OCI-LY1 (cell line): ENCODE measurements around the gene ARHGAP20.

Experiments
- H2AFZ ChIP-seq: fragments of 200-600 bp; sonication (generic), shearing (Covaris generic); 2 replicates; pipeline ENCODE4 v1.6.0; 2014; ENCODE audit warnings: antibody characterized with exemption, mild to moderate bottlenecking, low read length
- H3F3A ChIP-seq: fragments of 200-600 bp; sonication (generic), shearing (Covaris generic); 2 replicates; pipeline ENCODE4 v1.6.0; 2014; ENCODE audit warnings: mild to moderate bottlenecking, antibody characterized with exemption, low read length, moderate library complexity; ENCODE audit not compliant: insufficient read depth
- H3K27ac ChIP-seq: fragments of 200-600 bp; sonication (generic); 2 replicates; pipeline ENCODE4 v1.5.1; 2014; ENCODE audit warnings: low read length, mixed run types, mild to moderate bottlenecking, low read depth; ENCODE audit not compliant: poor library complexity, severe bottlenecking
- H3K27me3 ChIP-seq: fragments of 200-600 bp; sonication (generic); 2 replicates; pipeline ENCODE4 v1.6.0; 2014; ENCODE audit warnings: antibody characterized with exemption, mild to moderate bottlenecking, low read length, moderate library complexity; ENCODE audit not compliant: insufficient read depth
- H3K36me3 ChIP-seq: fragments of 200-600 bp; sonication (generic); 2 replicates; pipeline ENCODE4 v1.6.1; 2014; ENCODE audit warnings: mild to moderate bottlenecking, antibody characterized with exemption, low read length, moderate library complexity, mixed read lengths; ENCODE audit not compliant: insufficient read depth
- H3K4me1 ChIP-seq: fragments of 200-600 bp; sonication (generic); 2 replicates; pipeline ENCODE4 v1.5.1; 2014; ENCODE audit warnings: mild to moderate bottlenecking, low read length, moderate library complexity; ENCODE audit not compliant: insufficient read depth, severe bottlenecking
- H3K4me2 ChIP-seq: fragments of 200-600 bp; sonication (generic), shearing (Covaris generic); 2 replicates; pipeline ENCODE4 v1.6.1; 2014; ENCODE audit warnings: low read length
- H3K4me3 ChIP-seq: fragments of 200-600 bp; sonication (generic); 2 replicates; pipeline ENCODE4 v1.5.1; 2014; ENCODE audit warnings: low read length, low read depth, mild to moderate bottlenecking, mixed read lengths; ENCODE audit not compliant: poor library complexity, severe bottlenecking
- H3K79me2 ChIP-seq: fragments of 200-600 bp; shearing (Covaris generic); 2 replicates; pipeline ENCODE4 v1.6.1; 2016; ENCODE audit warnings: mixed run types, low read length, mixed read lengths; ENCODE audit not compliant: insufficient read depth
- H3K9ac ChIP-seq: fragments of 200-600 bp; sonication (generic), shearing (Covaris generic); 2 replicates; pipeline ENCODE4 v1.6.1; 2014; ENCODE audit warnings: mild to moderate bottlenecking, low read length, mixed read lengths
- H3K9me2 ChIP-seq: fragments of 200-600 bp; sonication (generic), shearing (Covaris generic); 2 replicates; pipeline ENCODE4 v1.6.1; 2014; ENCODE audit warnings: low read depth, mild to moderate bottlenecking, low read length, mixed read lengths
- H3K9me3 ChIP-seq: fragments of 200-600 bp; shearing (Covaris generic); 2 replicates; pipeline ENCODE4 v1.6.1; 2014; ENCODE audit warnings: low read length, mixed read lengths
- H4K20me1 ChIP-seq: fragments of 200-600 bp; sonication (generic), shearing (Covaris generic); 2 replicates; pipeline ENCODE4 v1.6.0; 2016; ENCODE audit warnings: mild to moderate bottlenecking, low read length; ENCODE audit not compliant: insufficient read depth
- CTCF ChIP-seq: fragments of 200-600 bp; sonication (generic), shearing (Covaris generic); IDR thresholded peaks from 2 replicates; pipeline ENCODE4 v1.5.1; 2017; ENCODE audit warnings: mild to moderate bottlenecking, antibody characterized with exemption, low read length, moderate library complexity, mixed read lengths
- EZH2 ChIP-seq: fragments of 200-600 bp; sonication (generic), shearing (Covaris generic); IDR thresholded peaks from 2 replicates; pipeline ENCODE4 v1.8.0; 2017; ENCODE audit warnings: borderline replicate concordance, mixed run types, mild to moderate bottlenecking, antibody characterized with exemption, low read length, moderate library complexity, mixed read lengths

The ARHGAP20 gene

DNA sequence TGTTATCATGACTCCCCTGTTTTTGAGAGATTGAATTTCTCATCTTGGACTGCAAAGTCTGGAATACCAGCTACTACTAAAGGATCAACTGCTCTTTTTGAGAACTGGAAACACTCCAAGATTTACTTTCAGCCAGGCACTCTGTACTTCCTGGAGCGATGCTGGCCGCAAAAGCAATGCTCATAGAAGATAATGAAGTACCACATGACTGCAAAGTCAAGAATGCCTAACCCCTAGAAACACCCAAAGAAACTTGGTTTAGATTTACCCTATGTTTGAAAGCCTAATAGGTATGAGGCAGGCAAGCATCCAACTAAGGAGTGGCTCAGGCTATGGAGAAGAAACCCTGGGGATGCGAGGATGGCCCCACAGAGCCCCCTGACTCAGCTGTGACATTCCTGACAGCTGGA, 47.7 kb upstream of the ARHGAP20 start:
- no peaks in the 10 kb centered on the region for H3K36me3 ChIP-seq
- H3F3A ChIP-seq = no peaks in the 10 kb centered on the region
- TF ChIP-seq CTCF = no peak
- no peak for TF ChIP-seq EZH2
- H3K9me2 ChIP-seq = no peaks in the 10 kb centered on the region
- H4K20me1 ChIP-seq = no peaks in the 10 kb centered on the region
- H3K9ac ChIP-seq = no peak overlapping the region
- H2AFZ ChIP-seq = no peak overlapping the region
- H3K4me3 ChIP-seq = no peak overlapping the region
- no peaks in the 10 kb centered on the region for H3K4me1 ChIP-seq
- H3K4me2 ChIP-seq = no peak overlapping the region
- H3K9me3 ChIP-seq = no peaks in the 10 kb centered on the region
- H3K27me3 ChIP-seq = no peaks in the 10 kb centered on the region
- no peak overlapping the region for H3K27ac ChIP-seq
- H3K79me2 ChIP-seq = no peaks in the 10 kb centered on the region

DNA sequence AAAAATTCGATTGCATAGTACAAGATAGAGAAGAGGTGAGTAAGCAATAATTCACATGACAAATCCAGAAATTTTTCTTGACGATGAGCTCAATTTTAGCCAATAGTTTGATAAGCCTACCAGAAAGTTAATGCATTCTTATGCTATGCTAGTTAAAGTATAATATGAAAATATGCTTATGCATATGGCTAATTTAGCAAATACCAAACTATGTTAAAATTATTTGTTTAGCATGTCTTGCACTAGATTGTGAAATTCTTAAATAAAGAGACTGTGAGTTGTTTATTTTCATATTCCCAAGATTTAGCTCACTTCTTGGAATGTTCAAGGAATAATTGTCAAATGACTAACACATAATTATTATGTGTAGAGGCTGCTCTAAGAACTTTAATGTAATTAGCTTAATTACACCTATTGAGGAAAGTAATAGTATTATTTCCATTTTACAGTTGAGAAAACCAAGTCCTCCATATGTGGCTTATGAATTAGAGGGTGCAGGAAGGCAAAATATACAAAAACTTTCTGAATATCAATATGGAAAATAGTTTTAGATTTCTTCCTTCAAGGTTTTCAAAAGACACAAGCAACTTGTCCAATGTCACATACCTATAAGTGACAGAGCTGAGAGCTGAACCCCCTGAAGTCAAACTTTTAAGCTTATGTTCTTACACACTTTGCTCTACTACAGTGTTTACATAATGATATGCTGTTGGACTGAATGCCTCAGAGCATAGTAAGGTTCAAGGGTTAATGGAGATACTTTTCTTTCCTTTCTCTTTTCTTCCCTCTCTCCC, 45.9 kb upstream of the ARHGAP20 start:
- Histone ChIP-seq H3K36me3 (no peaks in the 10 kb centered on the region), H3K27me3 (no peaks in the 10 kb centered on the region), H3K4me2 (no peak overlapping the region), H3K79me2 (no peaks in the 10 kb centered on the region), H3K9me3 (no peaks in the 10 kb centered on the region), H3K4me1 (no peaks in the 10 kb centered on the region), H3K27ac (no peak overlapping the region), H2AFZ (no peak overlapping the region), H3K9me2 (no peaks in the 10 kb centered on the region), H3K4me3 (no peak overlapping the region), H3K9ac (no peak overlapping the region), H4K20me1 (no peaks in the 10 kb centered on the region), H3F3A (no peaks in the 10 kb centered on the region)
- no peak for TF ChIP-seq CTCF
- TF ChIP-seq EZH2 = no peak

DNA sequence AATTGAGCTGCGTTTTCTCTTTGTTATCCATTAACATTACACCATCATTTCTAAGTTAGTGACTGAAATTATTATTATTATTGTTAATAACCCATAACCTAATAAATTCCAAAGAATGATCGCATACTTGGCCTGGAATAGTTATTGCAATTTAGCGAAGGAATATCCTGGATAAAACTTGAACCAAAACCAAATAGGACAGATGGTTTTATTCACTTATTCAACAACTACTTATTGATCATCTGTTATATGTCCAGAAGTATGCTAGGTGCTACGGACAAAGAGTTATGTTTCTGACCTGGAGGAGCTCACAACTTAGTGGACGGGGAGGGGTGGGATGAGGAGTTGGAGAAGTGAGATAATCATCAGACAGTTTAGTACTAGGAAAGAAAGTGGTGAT, 44.8 kb upstream of the ARHGAP20 start:
- Histone ChIP-seq H3K79me2 (no peaks in the 10 kb centered on the region), H4K20me1 (no peaks in the 10 kb centered on the region), H3K9me2 (no peaks in the 10 kb centered on the region), H3K4me3 (no peak overlapping the region), H3F3A (no peaks in the 10 kb centered on the region), H3K4me1 (no peaks in the 10 kb centered on the region), H3K36me3 (no peaks in the 10 kb centered on the region), H3K4me2 (no peak overlapping the region), H3K9me3 (no peaks in the 10 kb centered on the region), H2AFZ (no peak overlapping the region), H3K27me3 (no peaks in the 10 kb centered on the region), H3K9ac (no peak overlapping the region), H3K27ac (no peak overlapping the region)
- TF ChIP-seq CTCF = no peak
- TF ChIP-seq EZH2 = no peak
